Heart left ventricle (tissue), 13 donors: ENCODE measurements around the gene IFT43.

Source experiments
- POLR2A ChIP-seq, 2 donors: fragments of 450-650 bp; IDR thresholded peaks; one replicate each; pipeline ENCODE4 v1.6.1; 2017; ENCODE audit warnings: antibody characterized with exemption in 2 of 2, mild to moderate bottlenecking in 2 of 2, moderate library complexity in 2 of 2
- TF ChIP-seq, protein P1 (sequence below), 12 donors: fragments of 200-600 bp; sonication (generic) in 4 of 12; IDR thresholded peaks; one replicate each; pipeline versions ENCODE4 v1.5.0 to v1.8.0; 2018 to 2022; ENCODE audit warnings: antibody characterized with exemption in 12 of 12, mild to moderate bottlenecking in 5 of 12
- donor health status: ischemic (EF 13 %, LVEDD 7.1; RV severe dilation, severe dysfunction).
- donor health status: DM: no; HTN: yes; CAD: no.
- donor health status: DM: no; HTN: no; CAD: no.
- donor health status: ischemic (EF 25% LVEDD 6.9; RV normal size, moderate dysfunction).
- donor health status: ischemic (EF 25% LVEDD 5.7; RV mildly dilated, moderate dysfunction).
- donor health status: ischemic (EF 35%, LVEDD 5.7; RV mildly dilated, moderate dysfunction).
- donor health status: nonischemic (EF 11% LVEDD 7.7; RV severe dilation, severe dysfunction).
- donor health status: DM: yes; HTN: yes; CAD: no.
- donor health status: PGD.
- donor health status: ischemic (EF 29% LVEDD 5.4; RV normal size, mild dysfunction).
- donor health status: nonischemic (EF 23%, LVEDD 6.1; RV moderate dilation, normal function).

DNA sequence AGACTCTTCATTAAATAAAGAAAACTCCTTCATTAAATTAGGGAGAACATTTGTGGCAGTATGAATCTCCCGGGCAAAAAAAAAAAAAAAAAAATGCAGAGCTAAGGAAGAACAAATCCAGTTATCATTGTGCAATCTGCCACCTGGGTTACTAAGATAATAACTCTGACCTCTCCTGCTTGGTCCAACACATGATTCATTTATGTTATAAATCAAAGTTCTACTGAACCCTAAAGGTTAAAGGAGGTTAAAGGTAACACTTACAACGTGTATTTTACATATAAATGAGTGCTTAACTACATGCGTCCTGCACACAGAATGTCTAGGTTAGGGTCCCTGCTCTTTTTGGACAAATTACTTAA is 8.0 kb upstream of the IFT43 start:
- TF ChIP-seq, protein P1, sequence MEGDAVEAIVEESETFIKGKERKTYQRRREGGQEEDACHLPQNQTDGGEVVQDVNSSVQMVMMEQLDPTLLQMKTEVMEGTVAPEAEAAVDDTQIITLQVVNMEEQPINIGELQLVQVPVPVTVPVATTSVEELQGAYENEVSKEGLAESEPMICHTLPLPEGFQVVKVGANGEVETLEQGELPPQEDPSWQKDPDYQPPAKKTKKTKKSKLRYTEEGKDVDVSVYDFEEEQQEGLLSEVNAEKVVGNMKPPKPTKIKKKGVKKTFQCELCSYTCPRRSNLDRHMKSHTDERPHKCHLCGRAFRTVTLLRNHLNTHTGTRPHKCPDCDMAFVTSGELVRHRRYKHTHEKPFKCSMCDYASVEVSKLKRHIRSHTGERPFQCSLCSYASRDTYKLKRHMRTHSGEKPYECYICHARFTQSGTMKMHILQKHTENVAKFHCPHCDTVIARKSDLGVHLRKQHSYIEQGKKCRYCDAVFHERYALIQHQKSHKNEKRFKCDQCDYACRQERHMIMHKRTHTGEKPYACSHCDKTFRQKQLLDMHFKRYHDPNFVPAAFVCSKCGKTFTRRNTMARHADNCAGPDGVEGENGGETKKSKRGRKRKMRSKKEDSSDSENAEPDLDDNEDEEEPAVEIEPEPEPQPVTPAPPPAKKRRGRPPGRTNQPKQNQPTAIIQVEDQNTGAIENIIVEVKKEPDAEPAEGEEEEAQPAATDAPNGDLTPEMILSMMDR (IDR thresholded peaks at IDR 0.05) = no peak
- TF ChIP-seq POLR2A (IDR thresholded peaks at IDR 0.05) = no peak
